WERI-Rb-1 (cell line): ENCODE measurements around the gene CCDC88C.
A peak's percentile ranks its signal among the peaks of the same experiment; 100 is the strongest.

Source experiments
- DNase-seq: peaks from one replicate; pipeline ENCODE4 v3.0.0-alpha.2; 2020
- H3K27ac ChIP-seq: fragments of 250-450 bp; sonication (Bioruptor Pico); 2 replicates; pipeline ENCODE4 v1.5.1; 2020; ENCODE audit warnings: mild to moderate bottlenecking, moderate library complexity
- H3K27me3 ChIP-seq: fragments of 250-450 bp; sonication (Bioruptor Pico); 2 replicates; pipeline ENCODE4 v1.5.1; 2021; ENCODE audit warnings: mild to moderate bottlenecking, low read depth, moderate library complexity; ENCODE audit not compliant: insufficient read depth, severe bottlenecking
- H3K36me3 ChIP-seq: fragments of 250-450 bp; sonication (Bioruptor Pico); 2 replicates; pipeline ENCODE4 v1.5.1; 2020; ENCODE audit warnings: mild to moderate bottlenecking, moderate library complexity
- H3K4me3 ChIP-seq: 2 replicates; pipeline ENCODE4 v1.5.1; 2011; ENCODE audit warnings: low read depth, mild to moderate bottlenecking, control low read depth, low read length
- H3K9me3 ChIP-seq: fragments of 250-450 bp; sonication (Bioruptor Pico); 2 replicates; pipeline ENCODE4 v1.5.1; 2021; ENCODE audit warnings: mild to moderate bottlenecking, moderate library complexity; ENCODE audit not compliant: severe bottlenecking
- CTCF ChIP-seq: IDR thresholded peaks from 2 replicates; pipeline ENCODE4 v1.5.1; 2011; ENCODE audit warnings: low read depth, mild to moderate bottlenecking, control low read depth, inconsistent platforms, low read length

The CCDC88C gene

GRCh38 chr14:91406982-91407381 lies 10.6 kb downstream of the CCDC88C start:
- TF ChIP-seq CTCF, result no peak
- Histone ChIP-seq H3K4me3 (no peak overlapping the region), H3K9me3 (no peaks in the 10 kb centered on the region), H3K27ac (no peak overlapping the region), H3K27me3 (no peaks in the 10 kb centered on the region), H3K36me3 (peaks cover 92% of the 10 kb centered on the region)
- no peak for DNase-seq

GRCh38 chr14:91406451-91406850 lies 11.2 kb downstream of the CCDC88C start:
- H3K27me3 ChIP-seq, result no peaks in the 10 kb centered on the region
- no peak for TF ChIP-seq CTCF
- H3K9me3 ChIP-seq, result no peaks in the 10 kb centered on the region
- H3K27ac ChIP-seq, result no peak overlapping the region
- DNase-seq, result no peak
- peaks cover 92% of the 10 kb centered on the region for H3K36me3 ChIP-seq
- H3K4me3 ChIP-seq, result no peak overlapping the region

- H3K27me3 ChIP-seq, result no peaks in the 10 kb centered on the region
- TF ChIP-seq CTCF, result no peak
- no peak overlapping the region for H3K4me3 ChIP-seq
- H3K36me3 ChIP-seq, result peaks cover 88% of the 10 kb centered on the region
- H3K27ac ChIP-seq, result no peak overlapping the region
- no peak for DNase-seq
- no peaks in the 10 kb centered on the region for H3K9me3 ChIP-seq
Observed at GRCh38 chr14:91405724-91406435, 11.7 kb downstream of the CCDC88C start.

GRCh38 chr14:91405241-91405721 lies 12.3 kb downstream of the CCDC88C start:
- no peak for DNase-seq
- H3K36me3 ChIP-seq, result peaks cover 82% of the 10 kb centered on the region

GRCh38 chr14:91402771-91403600 lies 14.6 kb downstream of the CCDC88C start:
- no peaks in the 10 kb centered on the region for H3K27me3 ChIP-seq
- H3K36me3 ChIP-seq, result peaks cover 72% of the 10 kb centered on the region
- no peaks in the 10 kb centered on the region for H3K9me3 ChIP-seq
- H3K27ac ChIP-seq, result peak overlapping the region; percentile 45
- H3K4me3 ChIP-seq, result no peak overlapping the region
- no peak for TF ChIP-seq CTCF
- DNase-seq, result no peak

More at GRCh38 chr14:91405241-91405721, 12.3 kb downstream of the CCDC88C start:
- Histone ChIP-seq H3K27ac (no peak overlapping the region), H3K27me3 (no peaks in the 10 kb centered on the region), H3K9me3 (no peaks in the 10 kb centered on the region), H3K4me3 (no peak overlapping the region)
- TF ChIP-seq CTCF, result no peak
